HG03575 (cell line): ENCODE measurements around the gene TTC7B.

ENCODE experiments used
- ATAC-seq: cut with Tn5 transposase; IDR thresholded peaks from one replicate; pipeline ENCODE4 v1.9.1; 2021; ENCODE audit not compliant: unreplicated experiment, insufficient number of reproducible peaks, low FRiP score; ENCODE audit errors: extremely low read depth

Gene TTC7B

DNA sequence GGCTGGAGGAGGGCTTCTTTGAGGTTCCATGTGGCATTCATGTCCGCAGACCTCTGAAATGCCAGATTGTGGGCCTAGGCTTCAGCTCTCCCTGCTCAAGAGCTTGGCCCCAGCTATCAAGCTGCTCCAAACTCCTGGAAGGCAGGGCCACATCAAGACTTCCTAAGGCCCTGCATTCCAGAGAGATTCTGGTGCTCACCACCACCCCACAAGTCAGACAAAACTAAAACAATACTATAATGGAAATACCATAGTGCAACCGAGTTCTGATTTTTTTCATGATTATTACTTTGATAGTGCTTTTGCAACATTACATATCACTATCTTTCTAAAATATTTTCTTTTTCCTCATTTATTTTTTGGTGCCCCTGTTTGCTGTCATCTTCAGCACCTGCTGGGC is 333.1 kb downstream of the TTC7B start:
- no peak for ATAC-seq

DNA sequence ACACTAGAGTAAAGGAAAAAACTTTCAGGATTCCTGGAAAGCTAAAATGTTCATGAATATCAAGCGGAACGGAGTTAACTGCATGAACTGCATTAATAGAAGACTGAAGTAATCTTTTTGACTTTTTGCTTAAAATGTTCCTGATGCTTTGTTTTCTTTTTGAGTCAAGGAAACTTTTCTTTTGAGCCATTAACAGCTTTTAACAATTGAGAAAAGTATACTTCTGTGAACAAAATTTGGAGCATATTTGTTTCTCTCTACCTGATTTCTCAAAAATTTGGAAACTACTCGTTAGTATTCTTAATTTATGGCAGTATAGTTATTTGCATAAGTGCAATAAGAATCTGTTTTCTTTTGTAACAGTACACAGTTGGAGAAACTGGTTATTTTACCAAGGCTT is 340.9 kb downstream of the TTC7B start:
- ATAC-seq = no peak
